Mucosa of rectum (tissue), 2 donors: ENCODE measurements around the gene CMTM5.
"Not testable (repeated sequence)": the region's sequence is repeated elsewhere in the genome, so short reads cannot be mapped to it uniquely, and the experiment has no call there.

Experiments
- H3K27ac ChIP-seq, 2 donors: one replicate each; pipeline ENCODE4 v1.7.0; 2013; ENCODE audit warnings: inconsistent platforms in 2 of 2, low read depth in 2 of 2, low read length in 2 of 2
- H3K27me3 ChIP-seq, 2 donors: one replicate each; pipeline ENCODE4 v1.7.0; 2013; ENCODE audit warnings: low read length in 2 of 2; ENCODE audit not compliant: control insufficient read depth in 2 of 2, insufficient read depth in 2 of 2
- H3K36me3 ChIP-seq, 2 donors: one replicate each; pipeline ENCODE4 v1.7.0; 2013; ENCODE audit warnings: low read length in 2 of 2; ENCODE audit not compliant: control insufficient read depth in 2 of 2, insufficient read depth in 2 of 2
- H3K4me1 ChIP-seq, 2 donors: one replicate each; pipeline ENCODE4 v1.7.0; 2013; ENCODE audit warnings: low read length in 2 of 2, mild to moderate bottlenecking in 1 of 2; ENCODE audit not compliant: control insufficient read depth in 2 of 2, insufficient read depth in 2 of 2
- H3K4me3 ChIP-seq, 2 donors: one replicate each; pipeline ENCODE4 v1.7.0; 2013; ENCODE audit warnings: low read length in 2 of 2
- H3K9ac ChIP-seq, 2 donors: one replicate each; pipeline ENCODE4 v1.7.0; 2013; ENCODE audit warnings: low read length in 2 of 2, low read depth in 1 of 2, mild to moderate bottlenecking in 1 of 2
- H3K9me3 ChIP-seq, 2 donors: one replicate each; pipeline ENCODE4 v1.7.0; 2013; ENCODE audit warnings: low read length in 2 of 2; ENCODE audit not compliant: control insufficient read depth in 2 of 2
- donor health status: healthy.
- donor health status: Normal muscosa, but diverticular disease.

The CMTM5 gene

DNA sequence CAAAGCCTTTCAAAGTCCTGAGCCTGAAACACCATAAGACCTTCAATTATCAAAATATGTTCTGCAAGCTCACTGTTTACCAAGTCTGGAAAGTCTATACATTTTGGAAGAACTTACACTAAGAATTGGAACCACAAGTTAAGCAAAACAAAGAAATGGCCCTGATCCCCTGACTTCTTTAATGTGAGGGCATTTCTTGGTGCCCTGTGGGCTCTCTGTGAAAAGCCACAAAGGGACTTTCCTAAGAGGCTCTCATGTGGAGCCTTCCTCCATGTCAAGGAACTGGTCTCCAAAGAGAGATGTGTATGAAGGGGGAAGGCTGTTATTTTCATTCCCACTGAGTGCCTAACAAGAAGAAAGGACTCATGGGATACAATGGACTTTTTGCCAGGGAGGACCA is 44.7 kb downstream of the CMTM5 start:
- H3K4me3 ChIP-seq: no peak overlapping the region
- no peaks in the 10 kb centered on the region for H3K9me3 ChIP-seq
- H3K4me1 ChIP-seq: no peaks in the 10 kb centered on the region
- no peak overlapping the region for H3K9ac ChIP-seq
- no peak overlapping the region for H3K27ac ChIP-seq
- no peaks in the 10 kb centered on the region for H3K36me3 ChIP-seq
- no peaks in the 10 kb centered on the region for H3K27me3 ChIP-seq

- Histone ChIP-seq H3K36me3 (no peaks in the 10 kb centered on the region), H3K27me3 (peaks cover 0 to 4% of the 10 kb centered on the region in 2 donors), H3K9ac (no peak overlapping the region), H3K27ac (no peak overlapping the region), H3K4me1 (no peaks in the 10 kb centered on the region), H3K4me3 (no peak overlapping the region), H3K9me3 (no peaks in the 10 kb centered on the region)
Observed at GRCh38 chr14:23423657-23424056, 46.8 kb downstream of the CMTM5 start.

DNA sequence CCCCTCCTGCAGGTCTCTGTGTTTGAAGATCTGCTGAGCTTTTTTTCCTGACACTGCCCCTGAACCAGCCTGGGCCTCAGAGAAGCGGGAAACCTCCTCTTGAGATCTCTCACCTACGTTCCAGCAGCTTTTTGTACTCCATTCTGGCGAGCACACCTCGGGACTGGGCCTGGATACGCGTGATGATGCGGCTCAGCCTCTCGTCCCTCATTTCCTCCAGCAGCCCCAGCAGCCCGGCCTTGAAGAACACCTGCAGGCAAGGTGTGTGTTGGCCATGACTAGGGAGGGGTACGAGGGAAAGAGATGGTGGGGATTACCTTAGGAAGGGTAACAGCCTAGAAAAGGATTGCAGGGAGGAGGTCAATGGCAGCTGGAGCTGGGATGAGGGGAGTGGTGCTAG is 48.3 kb downstream of the CMTM5 start:
- no peak overlapping the region for H3K4me3 ChIP-seq
- H3K36me3 ChIP-seq: no peaks in the 10 kb centered on the region
- no peak overlapping the region for H3K27ac ChIP-seq
- peaks cover 0 to 4% of the 10 kb centered on the region in 2 donors for H3K27me3 ChIP-seq
- H3K9ac ChIP-seq: no peak overlapping the region
- H3K9me3 ChIP-seq: no peaks in the 10 kb centered on the region
- H3K4me1 ChIP-seq: no peaks in the 10 kb centered on the region

- not testable (repeated sequence) for H3K27ac ChIP-seq, H3K9ac ChIP-seq, H3K36me3 ChIP-seq, H3K27me3 ChIP-seq, H3K4me1 ChIP-seq, H3K9me3 ChIP-seq, H3K4me3 ChIP-seq
Observed at GRCh38 chr14:23425798-23426197, 49.0 kb downstream of the CMTM5 start.

DNA sequence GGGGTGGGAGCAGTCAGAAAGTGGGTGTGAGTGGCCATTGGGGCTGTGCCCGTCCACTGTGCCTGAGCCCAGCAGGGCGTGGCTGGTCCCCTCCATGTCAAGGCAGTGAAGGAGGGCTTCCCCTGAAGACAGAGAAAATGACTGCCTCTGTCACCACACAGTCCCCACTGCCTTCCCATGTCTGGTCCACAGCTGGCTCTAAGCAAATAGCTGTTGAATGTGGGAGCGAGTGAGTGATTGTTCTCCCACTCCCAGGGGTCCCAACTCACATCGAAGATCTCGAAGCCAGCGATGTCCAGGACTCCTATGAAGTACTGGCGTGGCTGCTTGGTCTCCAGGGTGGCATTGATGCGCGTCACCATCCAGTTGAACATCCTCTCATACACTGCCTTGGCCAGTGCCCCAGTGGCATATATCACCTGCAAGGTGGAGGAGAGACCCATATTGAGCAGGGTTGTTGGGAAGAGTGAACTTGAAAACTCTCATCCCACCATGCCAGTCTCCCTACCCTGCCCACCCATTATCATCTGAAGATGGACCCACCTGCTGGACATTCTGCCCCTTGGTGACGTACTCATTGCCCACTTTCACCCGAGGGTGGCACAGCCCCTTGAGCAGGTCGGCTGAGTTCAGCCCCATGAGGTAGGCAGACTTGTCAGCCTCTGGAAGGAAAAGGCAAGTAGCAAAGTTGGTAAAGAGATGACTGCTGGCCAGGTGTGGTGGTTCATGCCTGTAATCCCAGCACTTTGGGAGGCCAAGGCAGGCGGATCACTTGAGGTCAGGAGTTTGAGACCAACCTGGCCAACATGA is 52.0 kb downstream of the CMTM5 start:
- no peaks in the 10 kb centered on the region for H3K36me3 ChIP-seq
- H3K4me3 ChIP-seq: no peak overlapping the region
- no peaks in the 10 kb centered on the region for H3K9me3 ChIP-seq
- no peak overlapping the region for H3K27ac ChIP-seq
- H3K4me1 ChIP-seq: no peaks in the 10 kb centered on the region
- H3K9ac ChIP-seq: no peak overlapping the region
- peaks cover 0 to 4% of the 10 kb centered on the region in 2 donors for H3K27me3 ChIP-seq
